Activated naive CD8-positive, alpha-beta T cell treated with anti-CD3 and anti-CD28 coated beads, Interleukin-2, amount 50 U/mL, for 16 hours (primary cell): ENCODE results near the gene DCBLD1.
"Not testable (repeated sequence)": the region's sequence is repeated elsewhere in the genome, so short reads cannot be mapped to it uniquely, and the experiment has no call there.

Experiments used
- DNase-seq: peaks from one replicate; pipeline ENCODE4 v3.0.0-alpha.2; 2020; ENCODE audit warnings: low read depth, low spot score

Gene DCBLD1

DNA sequence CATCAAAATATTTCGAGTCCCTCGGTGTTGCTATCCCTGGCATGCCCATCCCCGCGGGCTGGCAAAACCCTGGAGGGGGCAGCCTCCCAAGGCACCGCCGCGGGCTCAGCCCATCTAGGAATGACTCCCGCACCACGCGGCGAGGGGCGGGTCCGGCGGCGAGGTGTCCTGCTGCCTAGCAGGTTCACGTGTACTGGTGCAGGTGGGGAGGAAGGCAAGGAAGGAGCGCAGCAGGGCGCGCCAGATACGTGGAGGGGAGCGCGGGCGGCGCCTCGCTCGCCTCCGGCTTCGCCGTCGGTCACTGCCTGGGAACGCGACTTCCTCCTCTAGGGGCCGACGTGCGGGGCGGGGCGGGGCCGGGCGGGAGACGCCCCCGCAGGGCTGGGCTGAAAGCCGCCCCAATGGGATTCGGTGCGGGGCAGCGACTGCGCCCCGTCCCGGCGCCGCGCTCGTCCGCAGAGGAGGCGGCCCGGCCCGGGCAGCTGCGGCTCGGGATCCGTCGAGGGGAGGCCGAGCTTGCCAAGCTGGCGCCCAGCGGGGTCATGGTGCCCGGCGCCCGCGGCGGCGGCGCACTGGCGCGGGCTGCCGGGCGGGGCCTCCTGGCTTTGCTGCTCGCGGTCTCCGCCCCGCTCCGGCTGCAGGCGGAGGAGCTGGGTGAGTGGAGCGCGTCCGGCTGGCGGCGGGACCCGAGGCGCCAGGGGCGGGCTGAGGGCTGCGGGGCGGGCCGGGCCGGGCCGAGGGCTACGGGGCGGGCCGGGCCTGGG is at the start of gene DCBLD1:
TSS of gene DCBLD1 (plus strand) at position 435 of the 764 bp plus-strand sequence. CDS start at position 543, 108 bp downstream.
- DNase-seq: peak; percentile 10

DNA sequence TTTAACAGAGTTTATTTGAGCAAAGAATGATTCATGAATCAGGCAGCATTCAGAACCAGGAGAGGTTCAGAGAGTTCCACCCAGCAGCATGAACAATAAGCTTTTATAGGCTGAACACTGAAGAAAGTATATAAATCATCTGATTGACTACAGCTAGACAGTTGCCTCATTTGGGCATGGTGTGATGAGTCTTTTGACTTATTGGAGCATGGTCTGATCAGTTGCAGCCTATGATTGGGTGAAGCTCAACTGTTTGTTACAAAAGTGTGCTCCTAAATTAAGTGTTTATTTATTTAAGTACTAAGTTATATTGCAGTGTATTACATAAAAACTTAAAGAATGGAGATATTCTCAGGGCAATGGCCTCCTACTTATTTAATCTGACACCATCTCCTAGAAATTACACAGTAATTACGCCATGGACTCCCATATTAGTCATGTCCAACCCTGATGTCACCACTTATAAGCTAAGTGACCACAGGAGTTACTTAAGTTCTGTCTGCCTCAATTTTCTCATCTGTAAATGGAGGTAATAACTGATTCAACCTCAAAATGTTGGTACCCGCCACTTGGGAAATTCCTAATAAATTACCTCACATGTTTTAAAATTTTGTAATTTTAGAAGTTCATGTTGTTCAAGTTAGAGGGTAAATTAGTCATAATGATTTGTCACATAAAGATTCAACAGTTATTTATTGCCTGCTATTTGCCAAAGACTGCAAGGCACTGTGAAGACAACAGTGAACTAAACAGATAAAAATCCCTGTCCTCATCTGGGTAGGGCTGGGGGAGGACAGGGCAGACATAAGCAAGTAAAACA is 41.6 kb upstream of the DCBLD1 start:
- no peak for DNase-seq

DNA sequence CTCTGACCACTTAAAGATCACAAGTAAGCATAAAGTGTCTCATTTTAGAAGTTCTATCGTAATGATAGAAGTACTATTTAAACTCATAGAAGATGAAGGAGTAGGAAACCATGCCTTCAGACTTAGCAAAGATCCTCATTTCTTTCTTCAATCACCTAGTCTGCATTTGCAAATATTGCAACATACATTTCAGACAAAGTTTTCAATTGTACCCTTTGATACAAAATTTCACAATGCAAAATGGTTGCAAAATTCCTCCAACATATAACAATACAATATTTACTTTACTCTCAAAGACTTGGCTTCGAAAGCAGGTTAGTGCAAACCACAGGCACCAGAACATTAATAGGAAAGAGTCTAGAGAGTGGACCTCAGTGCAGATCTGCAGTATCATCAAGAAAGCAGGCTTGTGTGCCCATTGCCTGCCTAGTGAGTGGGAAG is 40.6 kb upstream of the DCBLD1 start:
- no peak for DNase-seq

DNA sequence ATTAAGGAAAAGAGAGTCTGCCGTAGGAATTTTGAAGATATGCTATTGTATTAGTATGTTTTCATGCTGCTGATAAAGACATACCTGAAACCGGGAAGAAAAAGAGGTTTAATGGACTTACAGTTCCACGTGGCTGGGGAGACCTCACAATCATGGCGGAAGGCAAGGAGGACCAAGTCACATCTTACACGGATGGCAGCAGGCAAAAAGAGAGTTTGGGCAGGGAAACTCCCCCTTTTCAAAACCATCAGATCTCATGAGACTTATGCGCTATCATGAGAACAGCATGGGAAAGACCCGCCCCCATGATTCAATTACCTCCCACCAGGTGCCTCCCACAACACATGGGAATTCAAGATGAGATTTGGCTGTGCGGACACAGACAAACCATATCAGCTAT is 40.2 kb upstream of the DCBLD1 start:
- DNase-seq: not testable (repeated sequence)

DNA sequence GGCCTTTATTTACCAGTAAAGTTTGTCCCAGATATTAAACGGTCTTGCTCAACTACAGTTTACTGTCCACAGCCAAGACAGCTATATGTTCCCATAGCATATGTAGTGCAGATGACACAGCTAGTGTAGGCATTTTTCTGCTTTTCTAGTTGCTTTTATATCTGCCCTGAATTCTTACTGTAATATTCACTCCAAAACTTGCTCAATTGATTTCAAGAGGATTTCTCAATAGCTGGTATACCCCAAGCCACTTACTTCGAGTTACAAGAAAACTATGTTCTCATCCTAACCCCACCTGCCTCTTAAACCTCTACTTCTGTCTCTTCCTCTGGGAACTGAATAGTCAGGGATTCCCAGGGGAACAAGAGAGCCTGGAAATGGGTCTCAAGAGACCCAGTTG is 37.9 kb upstream of the DCBLD1 start:
- no peak for DNase-seq

DNA sequence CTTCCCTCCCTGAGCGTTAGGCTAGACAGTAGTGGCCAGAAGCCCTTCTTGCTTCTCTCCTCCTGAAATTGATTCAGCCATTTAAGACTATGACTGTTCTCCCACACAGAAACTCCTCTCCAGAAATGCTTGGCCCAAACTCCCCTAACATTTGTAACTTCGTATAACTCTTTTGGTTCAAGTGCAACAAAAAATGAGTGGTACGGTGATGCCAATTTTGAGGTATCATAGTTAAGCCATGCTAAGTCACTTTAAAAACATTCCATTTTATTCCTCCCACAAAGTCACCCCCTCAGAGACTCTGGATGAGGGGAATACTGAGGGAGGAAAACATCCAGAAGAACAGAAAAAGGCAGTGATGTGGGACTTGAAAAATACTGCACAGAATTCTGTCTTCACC is 35.6 kb upstream of the DCBLD1 start:
- no peak for DNase-seq

DNA sequence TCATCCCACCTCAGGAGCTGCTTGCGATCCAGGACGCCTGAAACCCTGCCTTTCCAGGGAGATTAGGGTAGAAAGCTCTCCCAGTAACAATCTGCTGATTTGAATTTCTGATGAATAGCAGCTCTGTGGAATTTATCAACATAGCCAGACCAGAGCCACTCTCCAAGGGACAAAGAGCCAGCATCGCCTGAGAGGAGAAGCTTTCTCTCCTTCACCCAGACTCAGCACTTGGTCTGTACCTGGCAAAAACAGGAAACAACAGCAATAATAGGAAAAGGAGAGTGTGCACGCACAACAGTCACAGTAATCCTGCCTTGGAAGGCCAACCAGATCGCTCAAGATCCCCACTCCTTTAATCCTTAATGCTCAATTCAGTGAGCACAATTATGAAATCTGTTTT is 34.5 kb upstream of the DCBLD1 start:
- DNase-seq: no peak

DNA sequence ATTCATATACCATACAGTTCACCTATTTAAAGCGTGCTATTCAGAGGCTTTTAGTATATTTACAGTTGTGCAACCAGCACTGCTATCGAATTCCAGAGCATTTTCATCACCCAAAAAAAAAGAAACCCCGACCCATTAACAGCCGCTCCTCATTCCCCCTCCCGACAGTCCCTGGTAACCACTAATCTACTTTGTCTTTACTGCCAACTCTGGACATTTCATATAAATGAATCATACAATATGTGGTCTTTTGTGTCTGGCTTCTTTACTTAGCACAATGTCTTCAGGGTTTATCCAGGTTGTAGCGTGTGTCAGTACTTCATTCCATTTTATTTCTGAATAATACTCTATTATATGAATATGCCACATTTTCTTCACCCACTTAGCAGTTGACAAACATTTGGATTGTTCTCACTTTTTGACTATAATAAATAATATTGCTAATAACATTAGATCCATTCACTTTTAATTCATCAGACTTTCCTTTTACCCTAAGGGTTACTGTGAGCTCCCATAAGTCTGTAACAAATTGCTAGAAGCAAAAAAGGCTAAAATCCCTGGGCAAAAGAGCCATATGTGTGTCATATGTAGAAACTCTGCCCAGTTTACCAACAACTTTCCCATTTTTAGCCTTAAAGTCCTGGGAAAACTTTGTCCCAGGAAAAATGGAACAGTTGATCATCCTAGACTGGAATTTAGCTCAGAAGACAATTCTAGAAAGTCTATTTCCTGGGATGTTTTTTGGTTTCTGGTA is 33.6 kb upstream of the DCBLD1 start:
- no peak for DNase-seq

DNA sequence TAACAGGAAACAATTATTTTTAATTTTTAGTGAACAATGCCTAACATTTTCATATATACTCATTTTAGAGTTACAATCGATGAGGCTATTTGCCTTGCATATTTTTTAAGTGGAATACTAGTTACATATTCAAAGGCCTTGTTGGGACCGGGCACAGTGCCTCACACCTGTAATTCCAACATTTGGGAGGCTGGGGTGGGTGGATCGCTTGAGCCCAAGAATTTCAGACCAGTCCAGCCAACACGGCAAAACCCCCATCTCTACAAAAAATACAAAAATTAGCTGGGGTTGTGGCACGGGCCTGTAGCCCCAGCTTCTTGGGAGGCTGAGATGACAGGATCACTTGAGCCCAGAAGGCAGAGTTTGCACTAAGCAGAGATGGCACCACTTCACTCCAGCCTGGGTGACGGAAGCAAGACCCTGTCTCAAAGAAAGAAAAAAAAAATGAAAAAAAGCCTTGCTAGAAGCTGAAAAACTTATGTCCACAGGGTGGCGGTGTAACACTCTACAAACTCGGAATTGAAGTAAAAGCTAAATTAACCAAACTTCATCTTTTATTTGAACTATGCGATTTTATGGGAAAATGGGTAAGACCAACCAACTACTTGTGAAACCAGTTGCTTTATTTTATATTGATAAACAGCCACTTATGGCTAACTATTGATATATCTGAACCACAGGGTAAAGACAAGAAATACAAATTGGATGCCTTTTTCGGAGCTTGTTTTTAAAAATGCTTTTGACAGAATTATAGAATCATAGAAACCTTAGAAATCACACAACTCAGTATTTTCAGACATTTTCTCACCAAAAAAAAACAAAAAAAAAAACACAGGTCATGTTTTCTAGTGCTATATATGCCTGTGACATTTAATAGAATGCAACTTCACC is 32.7 kb upstream of the DCBLD1 start:
- peak; percentile 22 for DNase-seq

DNA sequence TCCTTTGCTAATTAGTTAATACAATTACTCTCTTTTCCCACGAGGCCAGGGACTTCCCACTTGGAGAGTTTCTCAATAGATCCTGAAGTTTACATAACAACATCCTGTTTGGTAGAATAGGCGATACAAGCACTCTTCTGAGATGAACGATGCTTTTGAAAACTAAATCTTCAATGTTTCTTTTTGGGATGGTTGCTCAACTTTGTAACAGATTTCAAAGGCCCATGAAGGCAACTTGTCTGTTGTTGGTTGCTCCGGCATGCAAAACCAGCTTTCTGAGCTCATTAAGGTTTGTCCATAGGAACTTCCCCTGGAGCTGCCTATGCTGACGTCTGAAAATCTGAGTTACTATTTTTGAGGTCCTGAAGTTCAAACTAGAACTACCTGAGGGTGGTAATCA is 30.8 kb upstream of the DCBLD1 start:
- no peak for DNase-seq

DNA sequence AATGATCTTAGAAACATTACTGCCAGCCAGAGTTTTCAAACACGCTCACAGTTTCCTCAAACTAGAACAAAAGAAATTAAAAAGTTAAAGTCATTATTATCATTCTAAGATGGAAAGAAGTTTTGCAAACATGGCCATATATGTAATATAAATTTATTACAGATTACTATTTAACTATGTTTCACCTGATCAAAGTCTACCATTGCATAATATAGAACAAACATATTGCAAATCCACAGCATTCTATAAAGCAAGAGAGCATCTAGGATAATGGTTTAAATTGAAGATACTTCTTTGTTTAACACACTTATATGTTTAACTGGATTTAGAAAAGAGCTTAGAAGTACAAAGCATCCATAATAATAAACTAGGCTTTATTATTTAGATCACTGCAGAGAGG is 26.2 kb upstream of the DCBLD1 start:
- DNase-seq: no peak

DNA sequence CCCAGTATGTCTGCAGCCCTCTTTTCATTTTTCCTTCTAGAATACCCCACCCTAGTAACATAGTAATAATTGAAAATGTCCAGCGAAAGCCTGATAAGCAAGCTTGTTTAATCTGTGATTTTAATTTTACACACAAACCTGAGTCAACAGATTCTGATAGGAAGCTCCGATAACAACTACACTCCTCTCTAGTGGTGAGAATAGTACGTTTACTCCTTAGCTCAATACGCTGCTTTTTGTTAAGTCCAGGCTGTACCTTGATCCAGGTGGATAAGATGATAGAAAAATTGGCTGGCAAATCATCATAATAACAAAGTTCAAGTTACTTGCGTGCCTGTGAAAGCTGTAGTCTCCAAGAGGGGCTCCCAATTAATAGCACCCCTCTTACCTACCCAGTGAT is 25.5 kb upstream of the DCBLD1 start:
- DNase-seq: no peak

DNA sequence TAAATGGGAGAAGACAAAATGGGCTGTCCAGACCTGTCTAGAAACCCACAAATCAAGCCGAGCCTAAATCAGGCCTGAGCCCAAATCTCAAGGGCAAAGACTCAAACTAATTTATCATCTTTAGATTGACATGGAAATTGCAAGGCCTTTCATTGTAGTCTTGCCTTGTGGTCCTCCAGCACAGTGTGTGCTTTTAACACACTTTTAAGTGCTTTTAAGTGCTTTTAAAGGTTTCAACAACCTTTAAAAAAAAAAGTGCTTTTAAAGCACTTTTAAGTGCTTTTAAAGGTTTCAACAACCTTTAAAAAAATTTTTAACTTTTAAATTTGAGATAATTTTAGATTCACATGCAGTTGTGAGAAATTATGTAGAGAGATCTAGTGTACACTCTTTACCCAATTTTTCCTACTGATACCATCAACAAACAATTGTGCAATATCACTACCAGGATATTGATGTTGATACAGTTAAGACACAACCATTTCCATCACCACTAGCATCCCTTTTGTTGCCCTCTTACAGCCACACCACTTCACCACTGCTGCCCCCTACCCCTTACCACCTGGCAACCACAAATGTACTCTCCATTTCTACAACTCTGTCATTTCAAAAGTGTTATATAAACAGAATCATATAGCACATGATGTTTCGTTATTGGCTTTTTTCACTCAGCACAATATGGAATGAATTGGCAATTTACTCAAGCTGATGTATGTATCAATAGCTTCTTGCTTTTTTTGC is 23.1 kb upstream of the DCBLD1 start:
- no peak for DNase-seq

DNA sequence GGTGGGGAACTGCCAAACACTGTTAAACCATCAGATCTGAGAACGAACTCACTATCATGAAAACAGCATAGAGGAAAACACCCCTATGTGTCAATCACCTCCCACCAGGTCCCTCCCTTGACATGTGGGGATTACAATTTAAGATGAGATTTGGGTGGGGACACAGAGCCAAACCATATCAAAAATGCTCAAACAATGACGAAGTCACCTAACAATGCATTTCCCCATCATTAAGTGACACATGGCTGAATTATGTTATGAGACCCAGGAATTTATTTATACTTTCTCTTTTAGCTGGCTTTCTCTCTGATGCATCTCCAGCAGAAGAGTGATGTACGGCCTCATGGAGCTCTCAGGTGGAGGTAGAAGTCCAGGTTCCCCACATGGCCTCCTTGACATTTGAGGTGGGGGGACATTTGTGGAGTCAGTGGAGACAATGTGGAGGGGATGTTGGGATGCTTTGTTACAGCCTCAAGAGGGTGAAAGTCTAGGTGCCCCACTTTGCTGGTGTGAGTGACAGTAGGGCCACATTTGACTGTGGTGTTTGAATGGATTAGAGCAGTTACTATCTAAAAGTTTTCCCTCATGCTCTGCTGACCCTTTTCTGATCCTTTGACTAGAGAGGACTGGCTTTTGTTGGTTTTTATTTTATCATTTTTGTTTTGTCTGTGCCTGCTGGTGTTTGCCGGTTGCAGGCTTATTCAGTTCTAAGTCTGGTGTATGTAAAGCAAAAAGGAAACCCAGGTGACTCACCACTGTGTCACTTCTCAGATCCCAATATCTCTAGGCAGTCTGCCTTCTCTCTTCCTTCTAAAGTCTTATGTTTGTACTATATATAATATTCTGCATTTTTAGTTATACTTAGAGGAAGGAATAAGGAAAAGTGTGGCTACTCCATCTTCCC is 18.5 kb upstream of the DCBLD1 start:
- DNase-seq: no peak

DNA sequence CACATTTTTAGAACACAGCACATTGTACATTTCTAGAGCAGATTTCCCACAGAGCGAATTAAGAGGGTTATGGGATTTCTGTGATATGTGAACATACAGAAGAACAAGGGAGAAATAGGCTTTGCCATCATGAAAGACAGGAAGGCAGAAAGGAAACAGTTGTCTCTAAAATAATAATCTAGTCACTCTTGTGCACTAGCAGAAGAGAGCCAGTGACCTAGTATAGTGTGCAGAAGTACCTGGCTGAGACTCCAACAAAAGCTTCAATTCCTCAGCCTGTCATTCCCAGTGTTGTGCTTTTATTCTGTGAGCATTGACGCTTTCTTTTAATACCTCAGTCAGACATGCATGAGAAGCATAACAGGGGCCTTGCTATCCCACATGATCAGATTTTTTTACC is 17.8 kb upstream of the DCBLD1 start:
- no peak for DNase-seq

DNA sequence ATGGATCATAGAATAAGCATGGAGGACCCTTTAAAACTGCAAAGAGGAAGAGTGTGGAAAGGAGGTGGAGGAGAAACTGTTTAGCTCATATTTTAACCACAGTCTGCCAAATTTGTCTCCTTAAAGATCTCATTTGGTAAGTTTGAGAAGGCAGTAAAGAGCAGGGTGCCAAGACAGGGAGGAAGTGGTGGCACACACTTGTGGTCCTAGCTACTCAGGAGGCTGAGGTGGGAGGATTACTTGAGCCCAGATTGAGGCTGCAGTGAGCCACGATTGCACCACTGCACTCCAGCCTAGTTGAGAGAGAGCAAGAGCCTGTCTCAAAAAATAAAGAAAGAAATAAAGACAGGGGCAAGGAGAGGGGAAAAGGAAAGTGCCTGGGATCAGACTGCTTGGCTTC is 16.8 kb upstream of the DCBLD1 start:
- DNase-seq: no peak

DNA sequence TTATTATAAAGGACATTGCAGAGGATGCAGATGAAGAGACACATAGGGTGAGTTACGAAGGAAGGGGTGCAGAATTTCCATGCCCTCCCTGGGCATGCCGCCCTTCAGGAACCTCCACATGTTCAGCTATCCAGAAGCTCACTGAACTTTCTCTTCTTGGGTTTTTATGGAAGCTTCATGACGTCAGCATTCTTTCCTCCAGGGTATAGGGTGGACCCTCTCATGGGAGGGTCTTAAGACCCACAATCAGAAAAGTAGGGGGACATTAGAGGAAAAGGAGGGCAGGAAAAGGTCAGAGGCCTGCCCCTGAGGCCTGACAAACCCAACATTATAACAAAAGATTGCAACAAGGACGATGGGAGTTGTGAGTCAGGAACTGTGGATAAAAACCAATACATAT is 14.6 kb upstream of the DCBLD1 start:
- no peak for DNase-seq

DNA sequence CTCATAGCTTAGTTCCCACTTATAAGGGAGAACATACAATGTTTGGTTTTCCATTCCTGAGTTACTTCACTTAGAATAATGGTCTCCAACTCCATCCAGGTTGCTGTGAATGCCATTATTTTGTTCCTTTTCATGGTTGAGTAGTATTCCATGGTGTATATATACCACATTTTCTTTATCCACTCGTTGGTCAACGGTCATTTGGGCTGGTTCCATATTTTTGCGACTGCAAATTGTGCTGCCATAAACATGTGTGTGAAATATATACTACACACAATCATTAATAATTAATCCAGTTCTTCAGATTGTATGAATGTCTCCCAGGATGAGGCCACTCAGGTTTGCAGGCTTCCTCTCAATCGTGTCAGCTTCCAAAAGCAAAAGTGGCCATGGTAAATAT is 13.9 kb upstream of the DCBLD1 start:
- not testable (repeated sequence) for DNase-seq

DNA sequence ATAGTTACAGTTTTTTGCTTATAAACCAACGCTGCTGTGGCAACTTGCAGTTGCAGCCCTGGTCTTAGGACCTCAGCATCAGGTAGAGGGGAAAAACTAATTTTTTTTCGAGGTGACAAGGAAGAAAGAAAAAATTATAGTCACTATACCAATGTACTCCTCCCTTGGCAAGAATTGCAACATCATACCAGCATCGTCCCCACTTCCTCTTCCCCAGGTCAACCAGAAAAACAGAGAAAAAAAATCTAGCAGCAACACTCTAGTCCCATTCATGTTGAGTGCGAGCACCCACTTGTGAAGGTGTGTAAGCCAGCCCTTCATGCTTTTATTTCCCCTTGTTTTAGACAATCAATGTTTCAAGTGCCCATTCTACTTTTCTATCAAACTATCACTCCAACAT is 13.1 kb upstream of the DCBLD1 start:
- DNase-seq: no peak

DNA sequence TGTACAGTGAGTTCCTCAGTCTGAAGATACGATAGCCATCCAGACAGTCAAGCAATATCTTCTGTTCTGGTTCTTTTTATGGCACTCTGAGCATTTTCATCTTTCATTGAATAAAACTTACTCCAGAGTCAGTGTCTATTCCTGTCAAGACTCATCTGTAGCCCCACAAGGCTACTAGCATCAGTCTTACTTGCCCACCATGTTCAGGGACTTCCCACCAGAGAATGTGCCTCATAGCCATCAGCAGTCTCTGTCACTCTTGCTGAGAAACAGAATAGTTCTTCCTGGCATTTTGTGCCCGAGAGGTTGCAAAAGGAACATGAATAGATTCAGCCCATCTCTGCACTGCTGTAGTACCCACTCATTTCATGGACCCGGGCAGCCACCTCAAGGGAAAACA is 12.7 kb upstream of the DCBLD1 start:
- DNase-seq: no peak
